Measurements from ENCODE around the gene CCNL1.
"Not testable (repeated sequence)": the region's sequence is repeated elsewhere in the genome, so short reads cannot be mapped to it uniquely, and the experiment has no call there.

Gene CCNL1

DNA sequence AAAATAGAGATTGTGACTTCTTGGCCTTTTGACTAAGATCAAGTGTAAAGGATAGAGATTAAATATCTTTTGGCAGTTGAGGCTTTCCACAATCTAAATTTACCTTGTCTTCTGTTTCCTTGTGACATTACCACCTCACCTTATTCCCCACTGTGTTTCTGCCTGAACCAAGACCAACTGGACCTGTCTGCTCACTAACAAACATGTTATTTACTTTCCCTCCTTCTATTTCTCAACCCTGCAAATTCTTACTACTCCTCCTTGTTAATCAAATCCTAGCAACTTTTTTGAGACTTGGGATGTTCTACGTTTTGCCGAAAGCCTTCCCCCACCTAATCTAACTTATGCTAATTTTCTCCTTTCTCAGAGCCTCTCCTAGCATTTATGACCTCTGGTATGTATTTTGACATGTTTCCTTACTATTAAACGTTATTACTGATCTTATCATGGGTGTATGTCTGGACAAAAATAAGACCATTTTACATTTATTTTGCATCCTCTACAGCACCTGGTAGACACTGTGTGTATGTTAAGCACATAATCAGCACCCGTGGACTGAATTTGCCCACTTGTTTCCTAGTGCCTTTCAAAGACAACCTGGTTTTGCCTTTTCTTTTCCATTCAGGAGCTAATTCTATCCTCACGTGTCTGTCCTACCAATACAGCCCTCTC lies 7.6 kb upstream of the CCNL1 start:
- no peak for ATAC-seq

DNA sequence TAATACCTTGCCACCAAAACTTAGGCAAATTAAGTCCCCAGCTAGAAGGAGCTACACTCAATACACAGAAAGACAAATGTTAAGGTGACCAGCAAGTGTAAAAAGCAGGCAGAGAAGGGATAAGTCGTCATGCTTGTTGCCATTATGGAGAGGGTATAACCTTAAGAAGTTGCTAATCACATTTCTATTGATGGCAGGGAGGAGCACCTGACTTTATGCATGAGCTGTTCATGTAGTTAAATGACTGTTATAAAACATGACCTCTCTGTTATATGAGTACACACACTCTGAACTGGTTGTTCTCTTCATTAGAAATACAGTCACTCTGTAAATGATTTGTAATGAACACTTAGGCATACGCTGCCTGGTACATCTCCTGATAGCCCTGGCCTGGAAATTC lies 6.6 kb upstream of the CCNL1 start:
- peak; percentile 61 to 77 for ATAC-seq

DNA sequence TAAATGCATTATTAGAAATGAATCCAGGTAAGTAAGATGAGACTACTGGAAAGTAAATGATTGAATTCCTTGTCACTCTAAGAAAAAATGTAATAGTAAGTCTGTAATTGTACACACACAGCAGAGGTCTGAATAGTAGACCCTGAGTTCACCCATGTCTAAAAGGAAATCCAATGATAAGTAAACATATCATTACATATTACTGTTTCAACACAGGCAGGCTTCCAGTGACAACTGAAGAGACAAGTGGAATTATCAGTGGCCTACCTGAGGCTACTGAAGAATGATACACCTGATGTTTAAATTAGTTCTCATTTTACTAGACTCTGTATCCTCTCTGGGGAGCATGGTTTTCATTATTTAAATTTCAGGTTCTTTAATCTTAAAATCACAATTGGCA lies 6.2 kb upstream of the CCNL1 start:
- ATAC-seq: no peak

DNA sequence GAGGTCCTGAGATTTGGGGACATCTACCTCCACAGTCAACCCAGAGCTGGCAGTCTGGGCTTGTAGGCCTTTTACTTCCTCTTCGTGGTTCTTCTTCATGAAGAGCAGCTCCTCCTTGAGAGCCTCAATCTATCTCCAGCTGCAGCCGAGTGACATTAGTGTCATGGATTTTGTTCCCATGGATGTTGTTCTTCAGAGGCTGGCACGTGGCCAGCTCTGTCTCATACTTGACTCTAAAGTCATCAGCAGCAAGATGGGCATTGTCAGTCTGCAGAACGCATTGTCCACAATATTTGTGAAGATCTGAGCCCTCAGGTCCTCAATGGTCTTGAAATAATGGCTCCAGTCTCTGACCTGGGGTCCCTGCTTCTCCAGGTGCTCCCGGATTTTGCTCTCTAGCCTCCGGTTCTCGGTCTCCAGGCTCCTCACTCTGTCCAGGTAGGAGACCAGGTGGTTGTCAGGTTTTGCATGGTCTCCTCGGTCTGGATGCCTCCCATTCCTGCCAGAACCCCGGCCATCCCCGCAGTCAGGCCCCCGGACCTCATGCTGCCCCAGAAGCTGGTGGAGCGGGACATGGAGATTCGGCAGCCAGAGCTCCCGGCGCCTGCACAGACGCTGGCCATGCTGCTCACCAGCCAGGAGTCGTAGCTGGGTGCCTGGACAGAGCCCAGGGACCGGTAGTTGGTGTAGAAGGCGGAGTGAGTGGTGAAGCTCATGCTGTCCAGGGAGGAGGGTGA lies 3.4 kb upstream of the CCNL1 start:
- no peak for ATAC-seq

DNA sequence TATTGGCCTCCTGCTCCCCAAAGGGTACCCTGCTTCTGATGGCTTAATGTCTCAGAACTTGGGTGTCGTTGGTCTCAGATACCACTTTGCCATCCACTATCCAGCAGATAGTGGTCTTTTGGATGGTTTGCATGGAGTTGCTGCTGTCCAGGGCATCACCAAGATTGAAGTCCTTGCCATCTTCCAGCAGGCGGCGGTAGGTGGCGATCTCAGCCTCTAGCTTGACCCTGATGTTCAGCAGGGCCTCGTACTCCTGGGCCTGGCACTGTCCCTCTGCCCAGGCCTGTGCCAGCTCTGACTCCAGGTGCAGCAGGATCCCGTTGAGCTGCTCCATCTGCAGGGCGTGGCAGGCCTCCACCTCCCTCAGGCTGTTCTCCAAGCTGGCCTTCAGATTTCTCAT lies 2.7 kb upstream of the CCNL1 start:
- ATAC-seq: not testable (repeated sequence)

DNA sequence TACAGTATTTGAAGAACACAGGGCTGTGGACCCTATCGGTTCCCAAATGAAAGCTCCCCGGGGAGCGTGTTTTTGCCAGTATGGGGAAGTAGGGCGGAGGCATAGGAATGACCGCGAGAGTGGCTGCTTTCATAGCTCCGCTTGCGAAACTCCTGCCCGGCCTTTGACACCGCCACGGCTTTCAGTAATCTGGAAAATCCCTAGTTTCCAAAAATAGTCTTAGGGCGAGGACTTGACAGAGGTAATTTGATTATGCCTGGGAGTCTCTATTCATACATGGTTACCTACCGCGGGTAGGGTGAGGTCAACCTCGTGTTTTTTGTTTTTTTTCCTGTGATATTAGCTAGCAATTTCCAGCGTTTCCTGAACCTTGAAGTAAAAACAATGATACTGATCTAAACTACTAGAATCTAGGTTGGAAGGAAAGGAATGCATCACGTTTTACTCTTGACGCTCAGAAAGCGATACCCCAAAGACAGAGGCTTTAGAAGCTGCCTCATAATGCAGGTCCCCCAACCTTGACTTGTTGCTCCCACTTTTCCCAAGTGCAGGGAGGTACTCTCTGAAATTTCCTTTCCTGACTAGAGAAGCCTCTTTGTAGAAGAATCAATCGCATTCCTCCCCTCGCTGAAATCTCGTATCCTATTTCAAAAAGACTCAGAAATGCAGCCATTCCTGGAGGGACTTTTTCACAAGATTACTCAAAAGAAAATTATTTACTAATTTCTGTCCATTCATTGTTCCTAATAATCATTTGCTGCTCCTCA lies 894 bp upstream of the CCNL1 start:
- peak; percentile 30 to 33 for ATAC-seq

DNA sequence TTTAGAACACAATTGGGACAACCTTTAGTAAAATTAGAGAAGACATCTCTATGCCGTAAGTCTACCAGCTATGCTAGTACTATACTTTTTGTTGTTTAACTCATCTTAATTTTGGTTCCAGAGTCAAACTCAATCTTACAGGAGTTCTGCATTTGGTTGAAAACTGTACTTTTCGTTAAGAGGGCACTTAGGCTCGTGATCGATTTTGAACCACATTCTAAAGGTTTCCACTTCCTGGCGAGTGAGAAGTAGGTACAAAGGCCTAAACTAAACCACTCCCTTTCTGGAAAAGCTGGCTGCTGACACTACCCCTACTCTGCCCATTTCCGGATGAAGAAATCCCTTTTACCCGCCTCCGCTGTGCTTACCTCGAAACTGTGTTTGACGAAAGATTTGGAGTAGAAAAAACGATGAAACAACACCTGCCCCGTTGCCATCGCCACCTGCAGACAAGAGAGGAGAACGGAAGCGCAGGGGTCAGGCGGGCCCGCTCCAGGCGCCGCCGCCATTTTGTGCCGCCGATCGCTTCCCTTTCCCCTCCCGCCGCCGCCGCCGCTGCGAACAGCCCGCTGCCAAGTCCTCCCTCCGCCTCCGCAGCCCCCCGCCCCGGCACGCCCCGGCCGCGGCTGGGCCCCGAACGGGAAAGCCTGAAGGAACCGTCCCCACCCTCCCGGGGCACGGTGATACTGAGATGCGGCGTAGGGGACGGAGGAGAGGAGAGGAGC lies 748 bp downstream of the CCNL1 start:
- peak; percentile 50 to 58 for ATAC-seq

DNA sequence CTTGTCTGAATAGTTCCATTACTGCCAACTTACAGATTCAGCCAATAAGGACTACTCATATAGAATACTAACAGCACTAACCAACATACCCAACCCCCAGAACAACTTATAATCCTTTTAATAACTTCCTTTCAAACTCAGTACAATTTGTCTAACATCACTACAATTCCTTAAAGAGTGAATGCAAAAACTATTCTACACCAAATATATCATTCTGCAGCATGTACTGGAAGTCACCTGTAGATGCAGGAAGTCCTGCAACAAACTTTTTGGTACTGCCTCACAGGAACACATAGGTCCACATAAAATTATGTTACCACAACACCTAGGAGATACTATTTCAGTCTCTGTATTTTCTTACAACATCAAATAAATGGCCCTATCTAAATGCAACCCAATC lies 2.1 kb downstream of the CCNL1 start:
- no peak for ATAC-seq

DNA sequence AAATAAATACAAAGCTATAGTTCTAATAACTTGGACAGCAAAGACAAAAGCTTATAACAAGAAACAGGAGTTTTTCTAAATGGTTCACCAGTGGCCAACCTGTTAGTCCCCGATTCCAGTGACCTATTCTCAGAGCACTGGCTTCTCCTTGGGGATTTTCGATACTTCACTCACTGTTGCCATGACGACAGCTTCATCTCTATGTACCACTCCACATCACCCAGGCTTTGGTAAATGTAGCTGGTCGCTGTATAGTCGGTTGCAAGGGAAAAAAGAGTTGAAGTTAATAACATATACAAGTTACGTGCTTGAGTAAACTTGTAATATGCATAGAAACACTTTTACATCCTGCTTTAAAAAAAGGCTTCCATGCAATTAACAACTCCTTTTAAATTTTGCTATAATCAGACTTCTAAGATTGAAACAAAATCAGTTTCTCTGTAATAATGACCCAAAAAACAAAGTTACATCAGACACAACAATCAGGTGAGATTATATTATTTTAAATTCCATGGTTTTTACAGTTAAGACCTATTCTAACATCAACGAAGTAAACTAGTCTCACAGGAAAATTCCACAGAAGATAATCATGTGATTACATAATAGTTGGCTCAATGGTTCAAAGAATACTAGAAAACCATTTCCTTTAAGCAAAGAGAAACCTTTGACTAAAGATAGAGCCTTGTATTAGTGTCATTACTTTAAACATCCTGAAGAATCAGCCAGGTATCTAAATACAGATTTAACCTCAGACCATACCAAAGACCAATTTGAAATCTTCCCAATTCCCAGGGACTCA lies 2.9 kb downstream of the CCNL1 start:
- ATAC-seq: no peak

DNA sequence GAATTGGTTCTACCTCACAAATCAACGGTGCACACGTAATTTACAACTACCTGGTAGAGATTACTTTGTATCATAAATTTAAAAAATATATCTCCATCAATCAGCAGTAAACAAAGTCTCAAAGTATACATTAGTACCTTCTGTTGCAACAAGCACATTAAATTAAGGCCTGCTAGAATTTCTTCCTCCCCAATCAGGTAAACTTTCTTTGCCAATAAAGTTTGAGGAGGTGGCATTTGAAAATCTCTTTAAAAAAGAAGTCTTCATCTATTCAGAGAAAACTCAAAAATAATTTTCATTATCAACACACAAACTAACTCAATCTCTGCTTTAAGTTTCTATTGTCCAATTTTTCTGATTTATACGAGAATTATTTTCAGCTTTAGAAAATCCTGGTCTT lies 4.4 kb downstream of the CCNL1 start:
- no peak for ATAC-seq

DNA sequence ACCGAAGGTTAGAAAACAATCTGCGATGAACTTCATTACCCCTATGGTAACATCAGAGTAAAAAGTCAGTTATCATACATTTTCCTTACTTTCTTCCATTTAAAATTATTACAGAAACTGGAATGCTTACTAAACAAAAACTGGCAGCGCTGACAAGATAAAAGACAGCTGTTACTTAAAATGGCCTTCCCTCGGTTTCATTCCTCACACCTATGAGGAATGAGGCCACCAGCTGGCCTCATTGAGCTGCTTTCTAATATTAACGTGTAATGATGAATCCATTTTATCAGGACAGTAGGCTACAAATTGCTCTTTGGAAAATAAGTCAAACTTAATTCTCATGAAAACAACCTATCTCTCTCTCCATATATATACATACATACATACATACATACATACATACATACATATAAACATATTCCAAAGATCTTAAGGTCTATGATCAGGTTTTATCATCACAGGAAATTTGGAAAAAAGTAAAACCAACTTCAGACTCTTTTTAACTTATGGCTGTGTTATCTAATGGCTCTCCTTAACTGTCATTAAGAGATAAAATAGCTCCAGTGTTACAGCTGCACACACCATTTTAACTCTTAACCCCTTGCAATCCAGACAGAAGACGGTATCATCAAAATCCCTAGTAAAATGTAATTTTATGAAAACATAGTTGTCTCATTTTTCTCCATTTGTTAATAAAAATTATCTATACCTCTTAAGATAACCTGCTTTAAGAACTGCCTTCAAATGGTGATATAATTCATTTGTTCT lies 5.2 kb downstream of the CCNL1 start:
- no peak for ATAC-seq

DNA sequence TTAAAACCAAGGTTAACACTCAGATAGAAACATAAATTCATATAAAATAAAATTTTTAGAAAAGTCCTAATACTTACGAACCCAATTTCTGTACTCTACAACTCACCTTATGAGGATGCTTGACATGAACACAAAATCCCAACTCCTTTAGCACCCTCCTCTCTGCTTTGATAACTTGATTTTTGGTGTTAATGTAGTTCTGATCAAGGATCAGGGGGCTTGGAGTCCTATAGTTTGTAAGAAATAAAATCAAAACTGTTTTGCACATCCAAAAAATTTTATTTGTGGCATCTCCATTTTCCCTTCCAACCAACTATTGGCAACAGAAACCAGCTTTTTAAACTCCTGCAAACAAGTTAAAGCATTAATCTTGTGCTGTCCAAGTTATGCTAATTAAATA lies 7.0 kb downstream of the CCNL1 start:
- ATAC-seq: no peak

DNA sequence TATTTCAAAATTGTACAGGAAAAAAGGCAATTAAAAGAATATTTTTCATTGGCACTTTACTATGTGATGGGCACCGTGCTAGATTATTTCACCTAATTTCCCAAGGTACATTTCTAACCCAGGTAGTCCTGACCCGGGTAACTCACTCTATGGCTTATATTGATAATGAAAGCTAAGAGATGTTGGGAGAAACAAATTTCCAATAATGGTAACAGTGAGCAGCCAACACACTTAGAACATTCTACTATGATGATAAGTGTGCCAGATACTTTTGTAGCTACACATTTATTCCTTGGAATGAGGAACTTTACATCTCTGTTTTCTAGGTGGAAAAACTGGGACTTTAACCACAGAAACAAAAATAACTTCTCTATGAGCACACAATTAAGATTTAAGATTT lies 7.5 kb downstream of the CCNL1 start:
- ATAC-seq: no peak

DNA sequence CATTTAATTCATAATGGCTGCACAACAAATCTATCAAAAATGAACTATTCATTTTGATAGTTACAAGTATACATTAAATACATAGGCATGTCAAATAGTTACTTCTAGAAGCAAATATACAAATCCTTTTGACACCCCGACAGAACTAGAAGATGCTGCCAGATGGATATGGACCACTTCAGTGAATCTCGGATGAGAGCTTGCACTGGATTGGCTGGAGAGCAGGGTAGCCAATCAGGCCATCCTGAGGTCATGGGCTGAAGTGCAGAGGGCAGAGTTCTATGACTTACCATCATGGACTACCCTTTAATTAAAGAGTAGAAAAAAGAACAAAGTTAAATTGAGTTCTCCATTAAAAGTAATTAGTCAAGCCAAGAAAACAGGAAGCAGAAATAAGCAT lies 8.3 kb downstream of the CCNL1 start:
- no peak for ATAC-seq

DNA sequence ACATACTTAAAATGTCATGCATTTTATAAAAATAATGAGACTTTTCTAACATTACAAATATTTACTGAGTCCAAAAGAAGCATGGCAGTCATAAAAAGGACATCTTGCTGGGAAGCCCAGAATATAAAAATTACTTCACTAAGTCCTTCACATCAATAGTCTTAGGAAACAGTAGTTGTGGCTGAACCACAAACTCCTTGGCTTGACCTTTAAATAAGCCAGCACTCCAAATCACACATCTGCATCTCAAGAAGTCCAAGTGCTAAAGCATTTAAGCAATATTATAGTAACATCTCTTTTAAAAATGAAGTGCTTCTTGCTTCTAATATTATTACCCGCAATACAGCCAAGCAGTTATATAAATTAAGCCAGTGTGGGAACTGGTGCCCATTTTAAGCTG lies 8.8 kb downstream of the CCNL1 start:
- ATAC-seq: no peak

DNA sequence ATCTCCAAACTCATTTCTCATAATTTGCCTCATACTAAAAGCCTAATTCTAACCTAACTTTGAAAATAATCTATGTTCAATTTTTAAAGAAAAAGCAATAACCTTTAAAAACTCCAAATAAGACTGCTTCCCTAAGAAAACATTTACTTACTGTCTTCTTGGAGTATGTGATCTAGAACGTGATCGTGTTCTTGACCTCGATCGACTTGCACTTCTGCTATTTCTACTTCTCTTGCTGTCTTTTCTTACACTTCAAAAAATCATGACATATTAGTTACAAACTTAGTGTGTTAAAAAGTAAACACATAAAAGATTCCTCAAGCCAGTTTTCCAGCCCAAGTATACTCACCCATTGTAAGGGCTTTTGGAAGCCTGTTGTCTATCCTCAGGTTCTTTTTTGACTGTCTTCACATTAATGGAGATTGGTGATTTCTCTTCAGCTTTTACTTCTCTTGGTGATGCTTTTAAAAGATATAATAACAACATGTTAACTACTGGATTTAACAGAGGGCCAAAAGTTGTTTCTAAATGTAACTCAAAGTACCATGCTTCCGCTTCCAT lies 10.7 kb downstream of the CCNL1 start:
- ATAC-seq: no peak

DNA sequence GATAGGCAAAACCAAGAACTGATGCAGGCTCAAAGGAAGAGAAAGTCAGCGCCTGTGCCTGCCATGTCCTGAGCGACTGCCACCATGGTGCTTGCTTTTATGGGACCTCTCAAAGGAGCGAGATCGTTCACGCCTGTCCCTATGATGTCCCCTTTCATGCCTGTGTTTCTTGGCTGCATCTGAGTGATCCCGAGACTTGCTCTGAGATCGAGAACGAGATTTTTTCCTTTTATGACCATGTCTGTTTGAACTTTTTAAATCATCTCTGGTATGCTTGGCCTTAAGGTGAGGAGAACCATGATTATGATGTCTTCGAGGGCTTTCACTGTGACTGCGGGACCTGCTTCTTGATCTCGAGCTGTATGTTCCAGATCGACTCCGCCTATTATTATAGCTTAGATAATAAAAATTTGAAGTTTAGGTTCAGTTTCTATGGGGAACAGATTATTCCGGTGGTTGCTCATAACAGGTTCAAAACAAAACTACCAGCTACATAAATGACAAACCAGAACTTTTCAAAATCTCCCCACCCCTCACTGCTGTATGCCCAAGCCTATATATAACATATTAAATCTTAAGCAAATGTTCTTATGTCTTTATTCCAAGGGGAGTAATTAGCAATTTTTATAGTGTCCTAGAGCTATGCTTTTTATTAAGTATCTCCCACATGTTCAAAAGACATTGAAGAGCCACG lies 11.6 kb downstream of the CCNL1 start:
- ATAC-seq: peak; percentile 71 to 75

DNA sequence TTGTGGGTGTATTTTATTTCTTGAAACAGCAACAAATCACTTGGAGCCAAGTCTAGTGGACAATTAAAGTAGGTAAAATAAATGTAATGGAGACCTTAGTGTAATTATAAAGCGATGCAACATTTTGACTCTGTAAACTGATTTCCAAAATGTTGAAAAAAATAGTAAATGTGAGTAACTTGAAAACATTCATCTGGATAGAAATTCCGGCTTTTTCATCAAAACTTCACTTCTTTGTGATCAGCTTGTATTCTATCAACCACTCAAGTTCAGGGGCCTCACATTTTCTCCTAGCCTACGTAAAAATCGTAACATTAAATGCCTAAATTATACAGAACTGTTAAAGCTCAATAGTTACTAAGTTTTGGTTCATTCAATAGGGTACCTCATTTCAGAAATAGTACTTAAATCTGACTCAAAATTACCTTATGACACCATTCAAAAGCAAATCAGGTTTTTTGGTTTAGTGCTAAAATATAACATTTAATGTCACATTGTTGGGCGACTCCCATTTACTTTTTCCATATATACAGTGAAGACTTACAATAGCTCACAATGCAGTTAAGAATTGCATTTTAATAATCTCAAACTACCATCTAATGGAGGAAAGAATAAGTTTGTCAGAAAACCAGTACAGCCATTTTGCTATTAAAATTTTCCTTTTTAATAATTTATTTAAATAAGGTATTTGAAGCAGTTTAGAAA lies 12.7 kb downstream of the CCNL1 start:
- ATAC-seq: peak in 1 of 2 donors; percentile 15

DNA sequence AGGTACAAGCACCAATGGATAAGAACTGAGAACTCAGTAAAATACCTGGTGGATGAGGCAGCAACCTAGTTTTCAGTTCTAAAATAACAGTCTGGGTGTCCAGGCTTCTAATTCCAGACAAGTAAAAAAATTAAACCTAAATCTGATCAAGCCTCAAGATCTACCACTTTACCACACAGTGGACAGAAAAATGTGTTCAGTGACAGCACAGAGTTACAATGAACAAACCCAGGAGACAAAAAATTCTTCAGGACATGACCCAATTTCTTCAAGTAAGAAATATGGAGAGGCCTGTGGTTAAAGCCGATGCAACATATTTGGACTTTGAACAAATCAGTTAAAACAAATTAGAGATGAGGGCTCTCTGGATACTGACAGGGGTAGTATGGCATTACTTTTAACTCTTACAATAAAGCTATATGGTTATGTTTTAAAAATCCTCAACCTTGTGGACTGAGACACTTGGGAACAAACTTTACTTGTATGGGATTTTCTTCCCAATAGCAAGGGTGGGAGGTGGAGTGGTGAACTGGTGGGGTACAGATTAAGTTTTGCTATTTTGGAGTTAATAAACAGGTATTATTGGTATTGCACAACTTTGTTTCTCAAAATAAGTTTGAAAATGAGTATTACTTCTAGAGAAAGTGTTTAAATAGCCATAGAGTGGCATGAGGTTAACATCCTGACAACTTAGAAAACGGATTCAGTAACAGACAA lies 14.2 kb downstream of the CCNL1 start:
- no peak for ATAC-seq

Data from activated CD4-positive, CD25-positive, alpha-beta regulatory T cell treated with anti-CD3 and anti-CD28 coated beads, Interleukin-2, amount 50 U/mL, for 24 hours (primary cell).